Midbrain (tissue), 1 donor: ENCODE data around the gene MKLN1.

Source experiments
- DNase-seq: peaks from one replicate; lab custom pipeline; 2025; lab: John Stamatoyannopoulos, UW

MKLN1 gene

GRCh38 chr7:131522325-131522930 is 194.8 kb downstream of the MKLN1 start:
- DNase-seq, result no peak

DNA sequence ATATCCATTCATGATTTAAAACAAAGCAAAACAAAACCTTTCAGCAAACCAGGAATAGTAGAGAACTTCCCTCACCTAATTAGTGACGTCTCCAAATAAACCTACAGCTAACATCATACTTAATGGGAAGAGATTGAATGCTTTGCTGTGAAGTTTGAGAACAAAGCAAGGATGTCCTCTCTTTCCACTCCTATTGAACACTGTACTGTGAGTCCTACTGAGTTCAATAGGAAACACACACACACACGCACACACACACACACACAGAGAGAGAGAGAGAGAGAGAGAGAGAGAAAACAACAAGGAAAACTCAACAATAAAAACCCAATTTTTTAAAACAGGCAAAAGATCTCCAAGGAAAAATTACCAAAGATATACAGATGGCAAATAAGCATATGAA is 196.4 kb downstream of the MKLN1 start:
- DNase-seq, result no peak

DNA sequence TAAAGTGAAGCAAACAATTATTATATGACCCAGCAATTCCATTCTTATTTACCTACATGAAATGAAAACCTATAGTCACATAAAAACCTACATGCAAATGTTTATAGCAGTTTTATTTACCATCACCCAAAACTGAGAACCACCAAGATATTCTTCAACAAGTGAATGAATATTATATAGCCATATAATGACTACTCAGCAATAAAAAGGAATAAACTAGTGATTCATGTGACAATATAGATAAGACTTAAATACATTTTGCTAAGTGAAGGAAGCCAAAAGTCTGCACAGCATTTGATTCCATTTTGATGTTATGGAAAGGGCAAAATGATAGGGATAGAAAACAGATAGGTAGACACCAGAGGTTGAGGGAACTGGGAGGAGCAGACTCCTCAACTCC is 197.0 kb downstream of the MKLN1 start:
- no peak for DNase-seq

DNA sequence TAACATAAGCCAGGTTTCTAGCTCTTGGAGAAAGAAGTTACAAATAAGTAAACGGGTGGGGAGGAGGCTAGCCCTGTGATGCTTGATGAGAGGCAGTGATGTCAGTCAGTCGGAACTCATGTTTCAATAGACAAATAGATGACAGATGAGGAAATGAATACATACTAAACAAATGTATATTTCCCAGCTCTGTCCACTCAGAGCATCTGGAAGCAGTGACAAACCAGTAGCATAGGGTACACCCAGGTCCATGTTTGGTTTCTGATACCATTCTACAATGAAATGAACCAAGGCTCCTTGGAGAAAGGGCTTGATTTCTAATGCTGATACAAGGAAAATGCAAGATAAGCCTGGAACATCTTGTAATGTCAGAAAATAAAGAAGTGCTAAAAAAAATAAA is 198.1 kb downstream of the MKLN1 start:
- no peak for DNase-seq

- DNase-seq, result no peak
These were observed 199.8 kb downstream of the MKLN1 start for GRCh38 chr7:131527456-131527855.

- no peak for DNase-seq
These were observed 201.5 kb downstream of the MKLN1 start for GRCh38 chr7:131529179-131529578.

DNA sequence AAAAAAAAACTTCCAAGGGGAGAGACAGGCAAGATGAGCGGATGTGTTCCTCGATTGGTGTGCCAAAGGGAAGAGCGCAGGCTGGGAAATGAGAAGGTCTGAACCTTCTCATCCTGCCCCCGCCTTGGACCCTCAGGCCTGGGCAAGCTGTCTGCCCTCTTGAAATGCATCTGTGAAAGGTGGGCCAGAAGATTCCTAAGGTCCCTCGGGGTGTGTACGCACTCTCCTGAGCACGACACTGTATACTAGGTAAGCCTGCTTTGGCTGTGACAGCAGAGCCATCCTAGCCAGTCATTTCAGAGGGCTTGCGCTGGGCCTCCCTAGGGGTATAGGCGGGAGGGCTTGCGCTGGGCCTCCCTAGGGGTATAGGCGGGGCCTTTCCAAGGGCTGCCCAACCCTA is 201.9 kb downstream of the MKLN1 start:
- DNase-seq, result no peak

GRCh38 chr7:131530137-131530536 is 202.5 kb downstream of the MKLN1 start:
- DNase-seq, result no peak

DNA sequence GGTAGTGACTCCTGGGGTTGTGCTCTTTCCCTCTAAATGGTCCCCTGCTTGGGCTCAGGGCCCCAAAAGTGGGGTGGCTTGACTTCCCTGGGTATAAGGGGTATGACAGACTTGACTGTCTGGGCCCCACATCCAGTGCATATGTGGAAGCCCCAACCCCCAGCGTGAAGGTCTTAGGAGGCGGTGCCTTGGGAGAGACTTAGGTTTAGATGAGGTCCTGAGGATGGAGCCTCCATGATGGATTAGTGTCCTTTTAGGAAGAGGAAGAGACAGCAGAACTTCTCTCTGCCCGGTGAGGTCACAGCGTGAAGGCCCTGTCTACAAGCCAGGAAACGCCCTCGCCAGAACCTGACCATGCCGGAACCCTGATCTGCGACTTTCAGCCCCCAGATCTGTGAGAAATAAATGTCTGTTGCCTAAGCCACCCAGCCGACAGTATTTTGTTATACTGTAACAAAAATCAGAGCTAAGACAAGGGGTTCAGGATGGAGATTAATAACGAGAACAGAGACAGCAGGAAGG is 205.0 kb downstream of the MKLN1 start:
- DNase-seq, result no peak

- DNase-seq, result no peak
These were observed 205.5 kb downstream of the MKLN1 start for GRCh38 chr7:131533151-131533559.

- no peak for DNase-seq
These were observed 206.2 kb downstream of the MKLN1 start for GRCh38 chr7:131533566-131534561.

DNA sequence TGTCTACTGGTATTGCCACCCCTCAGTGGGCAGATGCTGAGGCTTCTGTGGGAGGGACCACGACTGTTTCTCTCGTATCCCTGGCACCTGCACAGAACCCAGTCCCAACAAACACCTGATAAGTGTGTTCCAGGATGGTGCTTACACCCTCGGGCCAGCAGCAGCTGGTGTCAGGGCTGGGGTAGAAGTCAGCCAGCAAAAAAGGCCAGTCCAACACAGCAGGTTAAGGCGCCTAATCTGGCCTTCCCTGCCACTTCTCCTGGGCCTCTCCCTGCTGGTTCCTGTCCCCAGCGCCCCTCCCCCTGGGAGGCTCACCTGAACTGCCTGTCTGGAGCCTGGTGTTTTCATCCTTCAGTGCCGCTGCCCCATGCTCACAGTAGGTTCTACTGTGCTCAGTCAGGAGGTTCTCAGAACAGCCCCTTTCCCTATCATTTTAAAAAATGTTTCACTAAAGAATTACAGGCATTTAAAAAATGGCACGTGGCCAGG is 208.7 kb downstream of the MKLN1 start:
- no peak for DNase-seq

- DNase-seq, result no peak
These were observed 209.9 kb downstream of the MKLN1 start for GRCh38 chr7:131537571-131537978.

DNA sequence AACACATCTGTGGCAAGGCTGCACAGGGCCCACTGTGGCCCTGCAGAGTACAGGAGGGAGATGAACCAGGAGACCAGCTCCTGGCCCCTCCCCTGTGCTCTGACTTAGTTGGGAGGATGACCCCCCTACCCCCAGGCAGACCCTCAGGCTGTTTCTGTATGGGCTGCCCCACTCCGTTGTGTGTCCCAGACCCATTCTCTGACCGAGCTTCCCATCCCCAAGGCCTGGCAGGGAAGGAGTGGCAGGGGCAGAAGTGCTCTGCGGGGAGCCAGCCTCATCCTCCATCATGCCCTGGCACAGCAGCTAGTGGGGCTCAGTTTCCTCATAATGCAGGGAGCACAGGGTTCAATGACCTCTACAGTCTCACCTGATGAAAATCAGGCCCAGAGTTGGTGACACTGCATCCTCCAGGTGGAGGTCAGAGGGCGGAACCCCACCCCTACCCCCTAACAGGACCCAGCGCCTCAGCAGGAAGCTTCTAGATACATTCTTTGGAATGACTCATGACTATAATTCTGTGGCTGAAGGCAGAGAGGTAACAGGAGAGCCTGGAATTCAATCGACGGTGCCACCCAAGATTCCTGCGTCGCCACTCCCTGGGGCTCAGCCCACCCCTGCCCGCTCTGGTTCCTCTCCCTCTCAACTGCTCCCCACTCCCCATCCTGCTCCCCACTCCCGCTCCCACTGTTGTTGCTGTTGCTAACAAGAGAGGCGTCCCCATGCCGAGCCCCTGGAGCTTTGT is 210.6 kb downstream of the MKLN1 start:
- no peak for DNase-seq

GRCh38 chr7:131538813-131539179 is 211.1 kb downstream of the MKLN1 start:
- DNase-seq, result no peak

GRCh38 chr7:131540491-131541162 is 213.0 kb downstream of the MKLN1 start:
- no peak for DNase-seq

DNA sequence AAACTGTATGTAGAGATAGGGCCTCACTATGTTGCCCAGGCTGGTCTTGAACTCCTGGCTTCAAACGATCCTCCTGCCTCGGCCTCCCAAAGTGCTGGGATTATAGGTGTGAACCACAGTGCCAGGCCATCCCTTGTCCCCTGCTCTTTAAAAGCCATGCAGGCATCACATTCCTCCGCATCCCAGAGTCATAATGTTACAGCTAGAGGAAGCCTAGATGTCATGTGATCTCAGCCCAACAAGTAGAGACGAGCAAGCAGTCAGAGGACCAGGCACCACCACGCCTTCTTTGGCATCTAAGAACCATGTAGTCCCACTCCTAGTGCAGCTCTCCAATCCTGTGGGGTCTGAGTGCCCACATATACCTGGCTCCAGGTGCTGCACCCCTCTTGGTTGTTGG is 215.6 kb downstream of the MKLN1 start:
- no peak for DNase-seq

DNA sequence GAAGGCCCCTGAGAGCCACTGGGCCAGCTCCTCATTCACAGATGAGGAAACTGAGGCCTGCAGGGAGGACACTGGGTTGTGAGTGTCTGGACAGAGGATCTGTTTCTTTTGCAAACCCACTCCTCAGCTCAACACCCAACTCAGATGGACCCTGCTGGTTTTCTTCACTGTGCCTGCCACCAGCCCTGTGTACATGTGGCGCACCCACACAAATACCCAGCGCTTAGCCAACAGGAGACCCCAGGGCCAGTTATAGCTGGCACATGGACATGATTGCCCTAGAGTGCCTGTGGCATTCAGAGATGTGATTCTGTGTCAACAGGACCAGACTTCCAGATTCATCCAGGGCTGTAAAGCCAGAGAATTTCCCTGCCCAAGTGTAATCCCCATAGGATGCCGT is 216.3 kb downstream of the MKLN1 start:
- DNase-seq, result no peak

GRCh38 chr7:131544449-131545301 is 217.0 kb downstream of the MKLN1 start:
- peak; percentile 23 for DNase-seq

GRCh38 chr7:131546126-131546525 is 218.4 kb downstream of the MKLN1 start:
- DNase-seq, result no peak
